Mesendoderm (in vitro differentiated cells): ENCODE results near the gene PALD1.

Source experiments
- DNase-seq: peaks from one replicate; pipeline ENCODE4 v3.0.0; 2013
- H2AK5ac ChIP-seq: 2 replicates; pipeline ENCODE4 v1.6.1; 2013; ENCODE audit warnings: low read length, inconsistent platforms
- H2BK120ac ChIP-seq: 2 replicates; pipeline ENCODE4 v1.6.1; 2013; ENCODE audit warnings: low read depth, mild to moderate bottlenecking, low read length, moderate library complexity, mixed read lengths
- H2BK15ac ChIP-seq: replicated peaks from 2 replicates; pipeline ENCODE4 v1.6.1; 2013; ENCODE audit warnings: low read depth, mild to moderate bottlenecking, moderate library complexity
- H2BK5ac ChIP-seq: 2 replicates; pipeline ENCODE4 v1.6.1; 2013; ENCODE audit warnings: low read length, inconsistent platforms
- H3K18ac ChIP-seq: 2 replicates; pipeline ENCODE4 v1.6.1; 2013; ENCODE audit warnings: mild to moderate bottlenecking, low read length, mixed read lengths
- H3K23ac ChIP-seq: one replicate; pipeline ENCODE4 v1.6.1; 2013; ENCODE audit warnings: low read length
- H3K27ac ChIP-seq: 2 replicates; pipeline ENCODE4 v1.5.1; 2013; ENCODE audit warnings: low read depth, mild to moderate bottlenecking, inconsistent platforms, low read length, moderate library complexity
- H3K27me3 ChIP-seq: 2 replicates; pipeline ENCODE4 v1.6.1; 2013; ENCODE audit warnings: low read length, control low read depth, mild to moderate bottlenecking, inconsistent platforms; ENCODE audit not compliant: insufficient read depth, poor library complexity
- H3K36me3 ChIP-seq: 2 replicates; pipeline ENCODE4 v1.6.1; 2013; ENCODE audit warnings: low read length, inconsistent platforms; ENCODE audit not compliant: control insufficient read depth, insufficient read depth
- H3K4ac ChIP-seq: one replicate; pipeline ENCODE4 v1.6.1; 2013; ENCODE audit warnings: low read depth, mild to moderate bottlenecking, low read length, moderate library complexity
- H3K4me1 ChIP-seq: 2 replicates; pipeline ENCODE4 v1.6.1; 2013; ENCODE audit warnings: low read depth, low read length, inconsistent platforms; ENCODE audit not compliant: control insufficient read depth
- H3K4me2 ChIP-seq: 2 replicates; pipeline ENCODE4 v1.6.1; 2013; ENCODE audit warnings: low read length
- H3K4me3 ChIP-seq: 2 replicates; pipeline ENCODE4 v1.5.1; 2013; ENCODE audit warnings: mild to moderate bottlenecking, low read length
- H3K56ac ChIP-seq: one replicate; pipeline ENCODE4 v1.6.1; 2013; ENCODE audit warnings: low read length
- H3K79me1 ChIP-seq: 2 replicates; pipeline ENCODE4 v1.6.1; 2013; ENCODE audit warnings: low read length, inconsistent platforms
- H3K79me2 ChIP-seq: 2 replicates; pipeline ENCODE4 v1.6.1; 2013; ENCODE audit warnings: mild to moderate bottlenecking, low read length; ENCODE audit not compliant: control insufficient read depth, insufficient read depth
- H3K9ac ChIP-seq: 2 replicates; pipeline ENCODE4 v1.6.1; 2013; ENCODE audit warnings: low read length, inconsistent platforms
- H4K5ac ChIP-seq: one replicate; pipeline ENCODE4 v1.6.1; 2013; ENCODE audit warnings: low read length
- H4K8ac ChIP-seq: one replicate; pipeline ENCODE4 v1.6.1; 2013; ENCODE audit warnings: low read depth, mild to moderate bottlenecking, control low read depth, low read length, moderate library complexity
- WGBS: extraction: QIAGEN DNeasy Blood & Tissue Kit; methylation state at CpG from one replicate; pipeline ENCODE4 v1.1.7; 2013; ENCODE audit warnings: low lambda C conversion rate, missing lambda C conversion rate; ENCODE audit not compliant: insufficient coverage; ENCODE audit errors: extremely low coverage; 5-methylcytosine and 5-hydroxymethylcytosine counted together

Gene PALD1

DNA sequence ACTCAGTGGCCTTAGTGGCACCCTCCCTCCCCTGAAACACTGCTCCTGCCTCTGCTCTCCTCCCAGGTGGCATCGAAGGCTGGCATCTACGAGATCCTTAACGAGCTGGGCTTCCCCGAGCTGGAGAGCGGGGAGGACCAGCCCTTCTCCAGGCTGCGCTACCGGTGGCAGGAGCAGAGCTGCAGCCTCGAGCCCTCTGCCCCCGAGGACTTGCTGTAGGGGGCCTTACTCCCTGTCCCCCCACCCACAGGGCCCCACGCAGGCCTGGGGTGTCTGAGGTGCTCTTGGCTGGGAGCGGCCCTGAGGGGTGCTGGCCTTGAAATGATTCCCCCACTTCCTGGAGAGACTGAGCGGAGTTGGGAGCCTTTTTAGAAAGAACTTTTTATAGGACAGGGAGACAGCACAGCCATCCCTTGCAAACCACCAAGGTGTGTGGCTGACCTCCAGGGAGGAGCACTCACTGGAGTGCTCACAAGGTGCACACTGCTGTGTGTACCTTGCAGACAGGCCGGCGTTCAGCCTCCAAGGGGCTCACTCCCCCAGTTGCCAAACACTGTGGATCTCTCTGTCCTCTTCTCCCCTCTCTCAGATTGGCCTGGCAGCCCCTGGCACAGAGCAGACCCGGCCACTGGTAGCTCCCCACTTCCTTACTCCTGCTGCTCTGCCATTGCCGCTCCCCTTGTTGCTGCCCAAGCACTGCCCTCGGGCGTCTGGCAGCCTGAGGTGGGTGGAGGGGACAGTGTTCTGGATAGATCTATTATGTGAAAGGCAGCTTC, 88.1 kb downstream of the PALD1 start:
- no peaks in the 10 kb centered on the region for H3K27me3 ChIP-seq
- WGBS: no CpG with 5 or more reads among the region's 18 CpGs
- no peak overlapping the region for H3K18ac ChIP-seq

GRCh38 chr10:70567603-70568002, 89.0 kb downstream of the PALD1 start:
- Histone ChIP-seq H3K27me3 (no peaks in the 10 kb centered on the region), H2BK15ac (no peak overlapping the region)
- no CpG with 5 or more reads among the region's 4 CpGs for WGBS

More for the DNA sequence above, 88.1 kb downstream of the PALD1 start:
- no peak overlapping the region for H2BK120ac ChIP-seq
- H3K79me1 ChIP-seq: no peaks in the 10 kb centered on the region
- no peak overlapping the region for H2BK15ac ChIP-seq
- H3K9ac ChIP-seq: no peak overlapping the region
- no peak overlapping the region for H3K27ac ChIP-seq
- H3K4ac ChIP-seq: no peak overlapping the region
- H3K4me1 ChIP-seq: no peaks in the 10 kb centered on the region
- H2BK5ac ChIP-seq: no peak overlapping the region
- no peak overlapping the region for H3K4me3 ChIP-seq
- no peak overlapping the region for H4K5ac ChIP-seq
- DNase-seq: no peak
- H3K56ac ChIP-seq: no peak overlapping the region
- no peak overlapping the region for H2AK5ac ChIP-seq
- H4K8ac ChIP-seq: no peak overlapping the region
- no peaks in the 10 kb centered on the region for H3K36me3 ChIP-seq
- no peak overlapping the region for H3K23ac ChIP-seq
- H3K79me2 ChIP-seq: no peaks in the 10 kb centered on the region
- no peak overlapping the region for H3K4me2 ChIP-seq

DNA sequence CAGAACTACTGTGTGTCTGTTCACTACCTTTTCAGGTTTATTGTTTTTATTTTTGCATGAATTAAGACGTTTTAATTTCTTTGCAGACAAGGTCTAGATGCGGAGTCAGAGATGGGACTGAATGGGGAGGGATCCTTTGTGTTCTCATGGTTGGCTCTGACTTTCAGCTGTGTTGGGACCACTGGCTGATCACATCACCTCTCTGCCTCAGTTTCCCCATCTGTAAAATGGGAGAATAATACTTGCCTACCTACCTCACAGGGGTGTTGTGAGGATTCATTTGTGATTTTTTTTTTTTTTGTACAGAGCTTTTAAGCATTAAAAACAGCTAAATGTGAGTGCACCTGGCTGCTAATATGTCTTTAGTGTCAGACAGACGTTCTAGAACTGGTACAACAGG, 89.5 kb downstream of the PALD1 start:
- H2BK120ac ChIP-seq: no peak overlapping the region
- no peak overlapping the region for H3K18ac ChIP-seq
- H3K36me3 ChIP-seq: no peaks in the 10 kb centered on the region
- H3K4ac ChIP-seq: no peak overlapping the region
- no peaks in the 10 kb centered on the region for H3K79me2 ChIP-seq
- no peak overlapping the region for H3K23ac ChIP-seq
- no peak overlapping the region for H3K9ac ChIP-seq
- no peak overlapping the region for H4K8ac ChIP-seq
- H3K27me3 ChIP-seq: no peaks in the 10 kb centered on the region
- no peaks in the 10 kb centered on the region for H3K79me1 ChIP-seq
- H4K5ac ChIP-seq: no peak overlapping the region
- no peak overlapping the region for H3K4me3 ChIP-seq
- no peak overlapping the region for H3K27ac ChIP-seq
- H2AK5ac ChIP-seq: no peak overlapping the region
- H2BK5ac ChIP-seq: no peak overlapping the region
- no CpG with 5 or more reads among the region's 3 CpGs for WGBS
- no peak overlapping the region for H3K4me2 ChIP-seq
- H3K56ac ChIP-seq: no peak overlapping the region
- DNase-seq: no peak
- H2BK15ac ChIP-seq: no peak overlapping the region
- no peaks in the 10 kb centered on the region for H3K4me1 ChIP-seq

More at GRCh38 chr10:70567603-70568002, 89.0 kb downstream of the PALD1 start:
- Histone ChIP-seq H2BK5ac (no peak overlapping the region), H3K4me3 (no peak overlapping the region), H3K23ac (no peak overlapping the region), H3K4me1 (no peaks in the 10 kb centered on the region), H3K18ac (no peak overlapping the region), H3K79me2 (no peaks in the 10 kb centered on the region), H4K8ac (no peak overlapping the region), H3K4me2 (no peak overlapping the region), H2BK120ac (no peak overlapping the region), H2AK5ac (no peak overlapping the region), H3K56ac (no peak overlapping the region), H3K27ac (no peak overlapping the region), H3K79me1 (no peaks in the 10 kb centered on the region), H3K36me3 (no peaks in the 10 kb centered on the region), H3K4ac (no peak overlapping the region), H4K5ac (no peak overlapping the region), H3K9ac (no peak overlapping the region)
- no peak for DNase-seq

- no peaks in the 10 kb centered on the region for H3K27me3 ChIP-seq
- DNase-seq: no peak
- H3K56ac ChIP-seq: no peak overlapping the region
- H3K4ac ChIP-seq: no peak overlapping the region
- H3K4me2 ChIP-seq: no peak overlapping the region
- H3K79me2 ChIP-seq: no peaks in the 10 kb centered on the region
- H3K23ac ChIP-seq: no peak overlapping the region
- H3K4me3 ChIP-seq: no peak overlapping the region
- H4K5ac ChIP-seq: no peak overlapping the region
- no peak overlapping the region for H2BK5ac ChIP-seq
- H3K4me1 ChIP-seq: no peaks in the 10 kb centered on the region
- no peak overlapping the region for H3K27ac ChIP-seq
- H3K18ac ChIP-seq: no peak overlapping the region
- no peak overlapping the region for H2AK5ac ChIP-seq
- no peak overlapping the region for H2BK15ac ChIP-seq
- no peak overlapping the region for H4K8ac ChIP-seq
- no peaks in the 10 kb centered on the region for H3K79me1 ChIP-seq
- no peak overlapping the region for H3K9ac ChIP-seq
- no peak overlapping the region for H2BK120ac ChIP-seq
- H3K36me3 ChIP-seq: no peaks in the 10 kb centered on the region
- WGBS: no CpG with 5 or more reads among the region's 7 CpGs
These were observed 90.4 kb downstream of the PALD1 start for GRCh38 chr10:70568781-70569495.

GRCh38 chr10:70571236-70571635, 92.7 kb downstream of the PALD1 start:
- Histone ChIP-seq H3K79me2 (no peaks in the 10 kb centered on the region), H4K5ac (no peak overlapping the region), H2AK5ac (no peak overlapping the region), H3K27ac (no peak overlapping the region), H3K56ac (no peak overlapping the region), H3K4me2 (no peak overlapping the region), H3K23ac (no peak overlapping the region), H4K8ac (no peak overlapping the region), H3K79me1 (no peaks in the 10 kb centered on the region), H3K4me3 (no peak overlapping the region), H2BK5ac (no peak overlapping the region), H3K18ac (no peak overlapping the region), H3K27me3 (no peaks in the 10 kb centered on the region), H2BK15ac (no peak overlapping the region), H3K4me1 (no peaks in the 10 kb centered on the region), H3K36me3 (no peaks in the 10 kb centered on the region), H3K9ac (no peak overlapping the region), H3K4ac (no peak overlapping the region), H2BK120ac (no peak overlapping the region)
- no CpG with 5 or more reads among the region's 4 CpGs for WGBS
- DNase-seq: no peak
